GM19395 (cell line): ENCODE results near the gene GLG1.
"Not testable (repeated sequence)": the region's sequence is repeated elsewhere in the genome, so short reads cannot be mapped to it uniquely, and the experiment has no call there.

Source experiments
- ATAC-seq: cut with Tn5 transposase; IDR thresholded peaks from one replicate; pipeline ENCODE4 v1.9.1; 2021; ENCODE audit warnings: mild to moderate bottlenecking, moderate library complexity; ENCODE audit not compliant: unreplicated experiment

GLG1 gene

DNA sequence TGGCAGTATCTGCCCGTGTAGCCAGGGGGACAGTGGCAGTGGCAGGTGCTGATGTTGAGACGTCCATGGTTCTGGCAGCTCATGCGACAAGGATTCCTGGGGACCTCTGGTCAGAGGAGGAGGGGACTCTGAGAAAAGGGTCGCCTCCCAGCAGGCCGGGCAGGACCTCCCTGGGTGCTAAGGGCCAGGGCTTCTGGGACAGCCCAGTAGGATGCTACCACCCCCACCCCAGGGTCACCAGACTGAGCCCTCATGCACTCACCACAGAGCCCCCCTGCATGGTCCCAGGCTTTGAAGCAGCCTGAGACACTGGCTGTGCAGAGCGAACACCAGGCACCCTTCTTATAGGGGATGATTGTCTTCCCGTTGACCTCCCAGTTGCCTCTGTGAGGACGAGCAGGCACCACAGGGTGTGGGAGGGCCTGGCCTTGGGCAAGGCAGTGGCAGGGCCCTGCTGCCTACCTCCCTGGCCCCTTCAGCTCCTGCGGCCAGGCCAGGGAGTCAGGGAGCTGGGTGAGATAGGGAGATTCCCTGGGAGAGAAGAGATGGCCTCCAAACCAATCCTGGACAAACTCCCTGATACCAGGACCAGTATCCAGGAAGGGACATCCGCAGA is 194.0 kb downstream of the GLG1 start:
- ATAC-seq, result not testable (repeated sequence)

DNA sequence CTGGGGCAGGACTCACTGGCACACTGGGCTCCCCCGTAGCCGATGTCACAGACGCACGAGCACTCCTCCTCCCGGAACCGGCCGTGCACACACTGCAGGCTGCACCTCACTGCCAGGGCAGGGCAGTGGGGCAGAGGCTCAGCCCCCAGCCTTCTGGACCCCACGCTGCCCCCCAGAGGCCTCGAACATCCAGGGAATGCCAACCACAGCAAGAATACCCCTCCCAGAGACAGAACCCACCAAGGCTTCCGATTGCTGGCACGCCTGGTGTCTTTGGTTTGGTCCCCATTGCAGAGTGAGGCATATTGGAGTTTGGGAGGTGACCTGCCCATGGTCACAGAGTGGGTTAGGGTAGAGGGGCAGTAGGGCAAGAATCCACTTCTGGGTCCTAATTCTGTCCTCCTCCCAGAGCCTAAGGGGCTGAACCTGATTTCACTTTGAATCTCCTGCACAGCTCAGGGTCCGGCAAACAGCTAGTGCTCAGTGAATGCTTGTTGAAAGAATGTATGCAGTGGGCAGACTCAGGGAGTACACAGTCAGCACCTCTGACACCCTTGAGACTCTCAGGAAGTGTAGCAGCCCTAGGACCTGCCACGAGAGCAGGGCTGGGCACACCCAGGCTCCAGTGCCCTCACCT is 194.7 kb downstream of the GLG1 start:
- not testable (repeated sequence) for ATAC-seq

DNA sequence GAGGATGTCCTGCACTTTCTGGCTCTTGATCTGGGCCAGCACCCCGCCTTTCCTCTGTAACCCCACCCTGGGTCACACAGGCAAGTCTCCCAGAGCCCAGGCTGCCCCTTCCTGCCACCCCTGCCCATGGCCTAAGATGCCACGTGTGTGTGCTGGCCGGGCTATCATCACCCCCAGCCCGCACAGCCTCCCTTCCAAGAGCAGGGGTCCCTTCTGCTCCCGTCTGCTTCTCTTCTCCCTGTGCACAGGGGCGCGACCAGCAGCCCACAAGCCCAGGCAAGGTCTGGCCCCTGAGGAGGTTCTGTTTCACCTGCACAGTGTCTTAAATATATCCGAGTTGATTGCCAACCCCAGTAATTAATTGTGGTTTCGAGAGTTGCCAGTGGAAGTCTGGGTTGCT is 195.9 kb downstream of the GLG1 start:
- not testable (repeated sequence) for ATAC-seq

DNA sequence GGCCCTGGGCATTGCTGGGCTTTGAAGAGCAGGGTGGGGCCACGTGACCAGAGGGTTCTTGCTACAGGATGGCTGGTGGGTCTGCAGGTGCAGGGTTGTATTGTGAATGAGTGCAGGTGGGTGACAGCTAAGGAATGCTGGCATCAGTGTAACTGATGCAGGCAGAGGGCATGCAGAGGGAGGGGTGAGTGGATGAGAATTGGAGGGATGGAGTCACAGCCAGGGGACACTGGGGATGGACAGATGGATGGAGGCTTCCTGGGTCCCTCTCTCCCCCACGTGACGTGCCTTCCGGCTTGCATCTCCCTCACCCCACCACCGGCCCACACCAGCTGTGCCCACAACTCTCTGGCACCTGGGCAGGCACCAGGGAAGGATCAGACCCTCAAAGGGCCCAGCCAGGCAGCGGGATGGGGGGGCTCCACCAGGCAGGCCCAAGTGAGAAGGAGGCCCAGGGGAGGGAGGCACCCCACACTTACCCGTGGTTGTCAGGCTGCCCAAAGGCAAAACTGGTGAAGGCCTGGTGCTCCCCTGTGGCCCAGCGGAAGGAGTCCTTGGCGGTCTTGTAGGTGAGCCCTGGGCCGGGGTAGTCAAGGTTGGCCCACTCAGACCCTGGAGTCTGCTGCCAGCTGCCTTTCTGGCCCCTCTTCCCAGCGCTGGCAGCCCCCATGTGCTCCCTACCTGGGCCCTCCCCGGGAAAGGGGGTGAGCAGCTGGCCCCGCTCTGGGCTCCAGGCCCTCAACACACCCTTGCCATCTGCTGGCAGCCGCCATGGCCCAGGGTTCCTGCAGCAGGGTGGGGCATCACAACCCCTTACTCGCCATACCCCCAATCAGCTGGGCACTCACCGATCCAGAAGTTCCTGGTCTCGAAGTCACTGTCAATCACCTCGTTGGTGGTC is 196.6 kb downstream of the GLG1 start:
- not testable (repeated sequence) for ATAC-seq

DNA sequence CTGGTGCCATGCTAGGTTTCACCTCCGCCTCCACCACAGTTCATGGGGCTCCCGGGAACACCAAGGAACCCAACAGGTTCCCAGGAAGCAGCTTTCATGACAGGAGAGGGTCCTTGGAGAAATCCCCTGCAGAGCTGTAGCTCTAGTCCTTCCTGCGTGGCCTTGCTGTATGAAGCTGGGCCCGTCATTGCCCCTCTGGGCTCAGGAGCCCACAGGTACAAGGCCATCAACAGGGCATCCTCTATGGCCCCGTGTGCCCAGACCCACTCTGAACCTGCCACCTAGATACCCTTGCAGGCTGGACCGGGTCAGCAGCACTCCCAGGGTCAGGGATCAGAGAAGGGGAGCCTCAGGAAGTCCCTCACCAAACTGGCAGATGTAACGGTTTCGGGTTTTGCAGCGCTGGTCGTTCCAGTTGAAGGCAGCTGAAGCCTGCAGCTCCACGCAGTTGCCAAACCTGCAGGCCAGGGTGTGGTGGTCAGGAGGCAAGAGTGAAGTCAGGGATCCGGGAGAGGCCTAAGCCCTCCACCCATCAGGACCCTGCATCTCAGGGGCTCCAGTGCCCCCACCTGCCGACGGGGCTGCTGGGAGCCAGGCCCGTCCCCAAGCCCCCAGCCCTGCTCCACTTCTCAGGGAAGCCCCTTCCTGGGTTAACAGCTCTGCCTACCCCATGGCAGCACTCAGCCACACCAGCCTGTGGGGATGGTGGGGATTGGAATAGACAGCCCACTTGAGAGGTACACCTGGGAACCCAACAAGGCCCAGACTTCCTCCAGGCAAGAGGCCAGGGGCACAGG is 197.5 kb downstream of the GLG1 start:
- ATAC-seq, result not testable (repeated sequence)

DNA sequence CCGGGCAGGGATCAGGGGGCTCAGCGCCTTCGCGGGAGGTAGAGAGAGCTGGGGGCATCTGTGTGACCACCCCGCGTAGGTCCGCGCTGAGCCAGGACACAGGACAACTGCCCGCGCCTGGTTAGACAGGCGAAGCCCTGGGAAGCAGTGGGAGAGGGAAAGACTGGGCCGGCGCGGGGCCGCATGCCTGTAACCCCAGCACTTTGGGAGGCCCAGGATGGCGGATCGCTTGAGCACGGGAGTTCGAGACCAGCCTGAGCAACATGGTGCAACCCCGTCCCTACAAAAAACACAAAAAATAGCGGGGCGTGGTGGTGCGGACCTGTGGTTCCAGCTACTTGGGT is 199.6 kb downstream of the GLG1 start:
- peak; percentile 22 for ATAC-seq

DNA sequence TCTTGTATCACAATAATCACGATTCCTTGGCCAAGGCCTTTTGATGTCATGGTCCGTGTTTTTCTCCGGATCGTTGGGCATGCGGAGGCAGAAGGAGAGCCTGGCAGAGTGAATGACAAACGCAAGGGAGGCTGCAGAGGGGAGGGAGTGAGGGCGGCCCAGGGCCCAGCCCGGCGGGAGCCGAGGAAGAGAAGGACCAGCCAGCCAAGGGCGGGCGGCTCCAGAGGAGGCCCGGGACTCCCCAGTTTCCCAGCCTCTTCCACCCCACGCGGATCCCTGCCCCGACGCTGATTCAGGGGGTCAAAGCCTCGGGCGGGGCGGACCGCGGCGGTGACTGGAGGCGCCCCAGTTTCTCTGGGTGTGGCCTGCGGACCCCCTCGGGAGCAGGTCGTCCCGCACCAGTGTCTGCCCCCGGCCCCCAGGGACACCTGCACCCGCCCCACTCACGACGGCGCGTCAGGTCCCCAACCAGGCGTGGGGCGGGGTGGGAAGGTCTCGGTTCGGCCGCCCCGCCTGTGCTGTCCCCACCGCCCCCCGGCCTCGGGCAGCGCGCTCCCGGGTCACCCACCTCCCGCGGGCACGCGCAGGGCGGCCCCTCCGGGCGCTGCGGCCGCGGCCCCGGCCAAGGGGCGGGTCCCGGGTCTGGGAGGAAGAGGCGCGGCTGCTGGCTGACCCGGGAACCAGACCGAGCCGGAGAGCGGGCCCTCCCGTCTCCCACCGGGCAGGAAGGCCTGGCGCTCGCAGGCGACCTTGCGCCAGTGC is 200.1 kb downstream of the GLG1 start:
- ATAC-seq, result peak; percentile 46

DNA sequence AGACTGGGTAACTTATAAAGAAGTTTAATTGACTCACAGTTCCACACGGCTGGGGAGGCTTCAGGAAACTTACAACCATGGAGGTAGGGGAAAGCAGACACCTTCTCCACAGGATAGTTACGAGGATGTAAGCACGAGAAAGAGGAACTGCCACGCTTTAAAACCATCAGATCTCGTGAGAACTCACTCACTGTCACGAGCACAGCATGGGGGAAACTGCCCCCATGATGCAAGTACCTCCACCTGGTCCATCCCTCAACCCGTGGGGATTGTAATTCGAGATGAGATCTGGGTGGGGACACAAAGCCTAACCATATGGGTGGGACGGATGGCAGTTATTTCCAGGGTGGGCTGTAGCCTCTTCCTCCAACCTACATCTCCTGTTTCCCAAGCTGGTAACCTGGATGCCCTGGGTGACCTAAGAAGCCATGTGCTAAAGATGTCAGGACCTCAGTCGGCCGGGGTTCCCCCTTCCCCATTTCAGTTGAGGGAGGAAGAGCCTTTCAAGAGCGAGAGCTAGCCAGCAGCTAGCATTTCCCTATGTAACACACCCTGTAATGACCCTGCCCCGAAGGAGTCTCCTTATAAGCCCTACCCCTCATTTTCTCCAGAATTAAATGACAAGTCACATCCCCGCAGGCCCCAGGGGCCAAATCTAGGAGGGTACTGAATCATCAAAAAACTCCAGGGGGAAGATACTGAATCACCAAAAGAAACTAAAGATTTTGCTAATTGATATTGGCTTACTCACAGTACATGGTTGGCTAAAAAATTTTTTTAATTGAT is 202.6 kb downstream of the GLG1 start:
- not testable (repeated sequence) for ATAC-seq

DNA sequence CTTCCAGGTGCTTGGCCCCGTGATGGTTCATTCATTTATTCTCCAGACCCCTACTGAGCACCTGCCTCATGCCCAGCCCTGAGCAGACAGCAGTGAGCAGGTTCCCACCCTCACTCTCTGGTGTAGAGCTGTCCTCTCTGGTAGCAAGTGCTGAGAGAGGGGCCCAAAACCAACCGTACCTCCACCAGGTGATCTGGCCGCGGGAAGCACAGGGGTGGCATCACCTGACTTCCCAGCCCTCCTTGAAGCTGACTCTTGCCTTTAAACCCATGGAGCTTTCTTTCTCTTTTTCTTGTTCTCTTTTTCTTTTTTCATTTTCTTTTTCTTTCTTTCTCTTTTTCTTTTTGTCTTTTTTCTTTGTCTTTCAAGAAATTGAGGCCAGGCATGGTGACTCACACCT is 206.7 kb downstream of the GLG1 start:
- not testable (repeated sequence) for ATAC-seq

DNA sequence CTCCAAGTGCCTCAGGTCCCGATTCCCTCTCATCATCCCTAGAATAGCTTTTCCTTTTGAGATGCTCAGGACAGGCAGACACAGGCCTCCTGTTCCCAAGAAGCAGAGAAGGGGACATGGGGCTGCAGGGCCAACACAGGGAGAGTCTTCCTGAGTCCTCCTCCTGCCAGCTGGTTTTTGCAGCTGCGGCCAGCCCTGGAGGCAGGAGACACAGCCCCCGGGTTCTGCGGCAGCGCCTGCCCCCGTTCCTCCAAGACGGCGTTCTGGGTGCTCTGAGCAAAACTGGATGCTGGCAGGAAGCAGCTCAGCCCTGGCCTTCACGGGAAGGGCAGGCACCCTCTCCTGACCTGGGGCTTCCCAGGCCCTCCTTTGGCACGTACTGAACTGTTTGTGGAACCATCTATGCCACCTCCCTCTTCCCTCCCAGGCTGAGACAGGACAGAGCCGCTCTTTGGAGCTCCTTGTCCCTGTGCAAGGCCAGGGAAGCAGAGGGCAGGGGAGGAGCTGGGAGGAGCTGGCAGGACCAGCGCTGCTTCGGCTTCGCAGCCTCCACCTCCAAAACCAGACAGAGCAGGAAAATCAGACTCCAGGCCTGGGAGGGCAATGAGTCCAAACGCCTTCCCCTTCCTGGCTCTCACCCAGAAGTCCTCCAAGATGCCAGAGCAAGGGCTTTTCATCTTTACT is 208.6 kb downstream of the GLG1 start:
- ATAC-seq, result not testable (repeated sequence)
